ENCODE results near the gene RNF166. TPM values are rescaled to one million over a fixed set of nuclear protein-coding genes. Genes with fewer than 3 reads are reported as not detected.

Gene RNF166
- total and polyA plus RNA-seq, 2 of the 13 experiments (the other 11 are each of a cell fraction or from before 2014, with no cell fraction given): 21.4 to 23.0 TPM

- peaks cover 36% of the 10 kb centered on the region for H3K79me2 ChIP-seq (ENCODE audit: insufficient read depth, low read length)
- in situ Hi-C loops (cut with HindIII; ENCODE audit: extremely low pct_ligation_motif_present, low pct_unique_long_range_greater_than_20kb) (no loop called here), intact Hi-C loops (cut with micrococcal nuclease; ENCODE audit: unreplicated experiment) (loop anchor here (5.0 kb wide), 1 partner anchor 56 kb away; no protein-coding TSS in a partner anchor)
- DNase-seq (ENCODE audit: low spot score) (no peak), ATAC-seq (no peak), FAIRE-seq (no peak)
- no peak overlapping the region for H3K4me3 ChIP-seq (replicated peaks in 1 of 3; ENCODE audit: insufficient read depth in 1 of 3, low read depth in 2 of 3, low read length in 3 of 3)
- H4K20me1 ChIP-seq (ENCODE audit: insufficient read depth, low read length): peaks cover 20% of the 10 kb centered on the region; the same call in 1 of the 2 replicates
- CTCF ChIA-PET (ENCODE audit: low intra/inter-chr PET ratio, low total read pairs): no interaction called here
- no peaks in the 10 kb centered on the region for H3K9me3 ChIP-seq (ENCODE audit: low read length)
- peaks cover 22% of the 10 kb centered on the region for H3K4me1 ChIP-seq (ENCODE audit: insufficient read depth, low read length)
- no peak overlapping the region for H3K27ac ChIP-seq (ENCODE audit: extremely low read length, insufficient read depth, low read length)
- no peak overlapping the region for H2AFZ ChIP-seq (ENCODE audit: low read length)
- TF ChIP-seq WIZ (CRISPR knock-in tag; IDR thresholded peaks at IDR 0.05) (no peak), AHR (CRISPR knock-in tag; IDR thresholded peaks at IDR 0.05) (0 out of 2 replicates have a peak, but pooled peaks have one; percentile 27), NRL (CRISPR knock-in tag; IDR thresholded peaks at IDR 0.05; ENCODE audit: borderline replicate concordance) (peak; percentile 6; the same call in 1 of the 2 replicates), AGO1 (IDR thresholded peaks at IDR 0.05; ENCODE audit: low read depth, low read length, poor library complexity, severe bottlenecking) (peak; percentile 38)
- H3K9ac ChIP-seq (ENCODE audit: insufficient read depth, low read depth, low read length): no peak overlapping the region
- POLR2A ChIA-PET: interaction anchor here (1.1 kb wide), 1 partner anchor 9 kb away, joined by 3 read pairs; the partner anchor contains the start of gene MVD
- WGBS (ENCODE audit: low lambda C conversion rate): 95% methylated on average over 32 of the region's 32 CpGs
- no peaks in the 10 kb centered on the region for H3K27me3 ChIP-seq (ENCODE audit: control insufficient read depth in 1 of 2, insufficient read depth in 2 of 2, low read length in 2 of 2)
- BruUV-seq (replicated peaks): no TSS peak
- H3K36me3 ChIP-seq (replicated peaks in 1 of 2; ENCODE audit: control insufficient read depth in 1 of 2, insufficient read depth in 2 of 2, low read length in 2 of 2): peaks cover 12 to 46% of the 10 kb centered on the region in 2 experiments
- H3K4me2 ChIP-seq (ENCODE audit: low read depth, low read length): no peak overlapping the region
Observed at GRCh38 chr16:88653596-88654362, 52.4 kb downstream of the RNF166 start.

- Histone ChIP-seq H3K4me3 (replicated peaks in 1 of 3; ENCODE audit: insufficient read depth in 1 of 3, low read depth in 2 of 3, low read length in 3 of 3) (no peak overlapping the region), H2AFZ (ENCODE audit: low read length) (no peak overlapping the region), H3K36me3 (replicated peaks in 1 of 2; ENCODE audit: control insufficient read depth in 1 of 2, insufficient read depth in 2 of 2, low read length in 2 of 2) (peaks cover 10 to 42% of the 10 kb centered on the region in 2 experiments), H3K4me2 (ENCODE audit: low read depth, low read length) (no peak overlapping the region), H4K20me1 (ENCODE audit: insufficient read depth, low read length) (peaks cover 16% of the 10 kb centered on the region; the same call in 1 of the 2 replicates), H3K9ac (ENCODE audit: insufficient read depth, low read depth, low read length) (no peak overlapping the region), H3K27me3 (ENCODE audit: control insufficient read depth in 1 of 2, insufficient read depth in 2 of 2, low read length in 2 of 2) (no peaks in the 10 kb centered on the region), H3K79me2 (ENCODE audit: insufficient read depth, low read length) (peaks cover 32% of the 10 kb centered on the region), H3K27ac (ENCODE audit: extremely low read length, insufficient read depth, low read length) (no peak overlapping the region), H3K4me1 (ENCODE audit: insufficient read depth, low read length) (peaks cover 27% of the 10 kb centered on the region), H3K9me3 (ENCODE audit: low read length) (no peaks in the 10 kb centered on the region)
- CTCF ChIA-PET (ENCODE audit: low intra/inter-chr PET ratio, low total read pairs): no interaction called here
- FAIRE-seq (no peak), ATAC-seq (no peak), DNase-seq (ENCODE audit: low spot score) (no peak)
- TF ChIP-seq ZSCAN30 (CRISPR knock-in tag; IDR thresholded peaks at IDR 0.05) (no peak), ZNF564 (CRISPR knock-in tag; IDR thresholded peaks at IDR 0.05) (no peak), KLF12 (CRISPR knock-in tag; IDR thresholded peaks at IDR 0.05; ENCODE audit: borderline replicate concordance) (no peak), ZFP36L2 (CRISPR knock-in tag; IDR thresholded peaks at IDR 0.05) (no peak), ZKSCAN5 (CRISPR knock-in tag; IDR thresholded peaks at IDR 0.05) (no peak), GLMP (CRISPR knock-in tag; IDR thresholded peaks at IDR 0.05; ENCODE audit: borderline replicate concordance) (no peak), KAT8 (CRISPR knock-in tag; IDR thresholded peaks at IDR 0.05) (no peak), ZNF782 (CRISPR knock-in tag; IDR thresholded peaks at IDR 0.05; ENCODE audit: borderline replicate concordance) (no peak), RFX3 (CRISPR knock-in tag; IDR thresholded peaks at IDR 0.05) (no peak), U2AF2 (IDR thresholded peaks at IDR 0.05; ENCODE audit: low read depth, low read length) (no peak), ZNF703 (CRISPR knock-in tag; IDR thresholded peaks at IDR 0.05; ENCODE audit: borderline replicate concordance) (no peak), IKZF4 (CRISPR knock-in tag; IDR thresholded peaks at IDR 0.05; ENCODE audit: borderline replicate concordance, low read depth, not compliant biosample characterization) (no peak)
- POLR2A ChIA-PET: interaction anchor here (5.2 kb wide), 1 partner anchor 10 kb away, joined by 51 read pairs; the partner anchor contains the start of gene MVD
- intact Hi-C loops (cut with micrococcal nuclease; ENCODE audit: unreplicated experiment): loop anchor here (5.0 kb wide), 1 partner anchor 56 kb away; no protein-coding TSS in a partner anchor
- WGBS (ENCODE audit: low lambda C conversion rate): 96% methylated on average over 8 of the region's 13 CpGs
- BruUV-seq (replicated peaks): no TSS peak
- in situ Hi-C loops (cut with HindIII; ENCODE audit: extremely low pct_ligation_motif_present, low pct_unique_long_range_greater_than_20kb): no loop called here
Observed at GRCh38 chr16:88653101-88653500, 53.1 kb downstream of the RNF166 start.
